Activated T-cell treated with anti-CD3 and anti-CD28 coated beads, Interleukin-2, amount 50 U/mL, for 48 hours (primary cell): ENCODE results near the gene SLC25A46.
"Not testable (repeated sequence)": the region's sequence is repeated elsewhere in the genome, so short reads cannot be mapped to it uniquely, and the experiment has no call there.

Experiments
- DNase-seq, 2 experiments: peaks; one replicate each; pipeline ENCODE4 v3.0.0-alpha.2; 2020

Gene SLC25A46

DNA sequence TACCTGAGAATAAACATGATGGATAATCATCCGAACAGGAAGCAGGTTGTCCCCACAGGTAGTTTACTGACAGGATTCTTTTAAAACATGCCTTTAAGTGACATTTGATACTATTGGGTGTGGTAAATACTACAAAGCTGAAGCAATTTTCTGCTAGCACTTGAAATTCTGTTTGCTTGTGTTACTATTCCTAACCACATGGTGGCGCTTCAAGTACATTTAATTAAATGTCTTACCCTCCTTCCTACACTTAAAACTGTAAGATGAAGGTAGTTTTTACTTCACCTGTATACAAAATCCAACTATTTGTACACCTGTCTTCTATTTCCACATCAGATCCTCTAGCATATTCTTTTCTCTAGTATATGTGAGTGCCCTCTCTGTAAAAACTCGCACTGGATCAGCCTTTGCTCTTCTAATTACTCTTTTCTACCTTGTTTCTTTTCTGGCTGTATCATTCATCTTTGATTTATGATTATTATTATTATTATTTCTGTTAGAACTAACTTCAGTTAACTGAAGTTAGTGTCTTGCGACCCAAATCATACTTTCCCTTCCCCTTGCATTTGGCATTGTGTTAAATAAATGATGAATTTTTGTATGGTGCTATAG lies 18.4 kb downstream of the SLC25A46 start:
- no peak for DNase-seq

DNA sequence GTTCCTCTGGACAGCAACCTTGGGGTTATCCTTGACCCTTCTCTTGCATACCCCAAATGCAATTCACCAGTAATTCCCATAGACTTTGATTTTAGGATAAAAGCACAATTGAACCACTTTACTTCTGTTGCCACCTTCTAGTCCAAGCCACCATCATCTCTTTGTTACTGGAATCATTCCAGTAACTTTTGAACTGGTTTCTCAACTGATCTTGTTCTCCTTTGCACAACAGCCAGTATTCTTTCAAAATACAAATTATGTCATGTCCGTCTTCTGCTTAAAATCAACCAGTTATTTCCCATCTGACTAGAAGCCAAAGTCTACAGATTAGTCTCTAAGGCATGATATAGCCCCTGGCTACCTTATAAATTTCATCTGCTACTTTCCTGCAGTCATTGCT lies 21.4 kb downstream of the SLC25A46 start:
- DNase-seq = no peak

DNA sequence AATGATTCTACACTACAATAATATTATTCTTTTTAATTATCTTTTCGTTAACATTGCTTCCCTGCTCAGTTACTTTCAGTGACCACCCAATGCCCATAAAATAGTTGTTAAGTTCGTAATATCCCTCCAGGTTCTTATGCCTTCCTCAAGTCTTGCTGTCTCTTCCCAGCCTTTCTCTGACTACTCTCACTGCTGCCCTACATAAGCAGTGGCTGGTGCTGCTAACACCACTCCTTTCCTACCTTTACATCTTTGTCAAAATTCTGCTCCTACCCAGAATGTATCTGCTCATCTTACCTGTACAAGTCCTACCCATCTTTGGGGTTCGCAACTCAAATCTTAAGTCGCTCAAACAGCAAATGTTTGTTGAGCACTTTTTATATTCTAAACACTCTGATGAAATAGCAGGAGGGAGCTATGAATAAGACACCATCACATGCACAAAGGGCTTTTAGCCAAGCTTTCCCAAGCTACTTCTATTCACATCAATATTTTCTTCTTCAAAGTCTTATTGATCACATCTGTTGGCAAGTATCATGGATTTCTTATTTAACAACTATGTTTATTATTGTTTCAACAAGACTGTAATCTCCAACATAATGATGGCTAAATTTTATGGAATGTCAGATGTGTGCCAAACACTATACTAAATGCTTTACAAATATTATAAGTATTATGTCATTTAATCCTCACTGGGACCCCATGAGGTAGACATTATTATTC lies 29.5 kb downstream of the SLC25A46 start:
- no peak for DNase-seq

DNA sequence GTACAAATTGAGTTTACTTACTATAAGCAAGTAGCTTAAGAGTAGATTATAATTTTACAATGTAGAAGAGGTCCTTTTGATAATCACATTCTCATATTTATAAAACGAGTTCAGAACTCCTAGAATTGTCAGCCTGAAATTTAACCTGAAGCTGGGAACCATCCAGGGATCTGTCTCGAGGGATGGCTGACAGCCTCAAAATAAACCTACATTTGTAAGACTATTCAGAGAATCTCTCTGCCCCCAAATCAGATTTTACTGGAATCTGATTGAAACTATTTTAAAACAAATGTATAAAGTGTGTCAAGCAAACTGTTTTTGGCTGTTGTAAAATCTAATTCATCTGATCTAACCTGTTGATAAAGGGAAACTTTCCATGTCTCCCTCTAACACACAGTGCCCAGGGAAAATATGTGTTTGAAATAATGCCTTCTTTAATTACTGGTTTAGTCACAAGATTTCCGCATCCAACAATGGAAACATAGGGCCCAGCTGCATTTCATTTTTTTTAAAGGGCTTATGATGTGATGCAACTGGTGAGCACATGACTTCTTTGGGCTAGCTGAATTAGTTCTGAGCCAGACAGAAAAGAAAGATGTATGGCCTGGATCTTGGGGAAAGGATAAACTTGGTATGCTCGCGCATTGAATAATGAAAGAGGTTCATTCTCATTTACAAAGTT lies 30.3 kb downstream of the SLC25A46 start:
- no peak for DNase-seq

DNA sequence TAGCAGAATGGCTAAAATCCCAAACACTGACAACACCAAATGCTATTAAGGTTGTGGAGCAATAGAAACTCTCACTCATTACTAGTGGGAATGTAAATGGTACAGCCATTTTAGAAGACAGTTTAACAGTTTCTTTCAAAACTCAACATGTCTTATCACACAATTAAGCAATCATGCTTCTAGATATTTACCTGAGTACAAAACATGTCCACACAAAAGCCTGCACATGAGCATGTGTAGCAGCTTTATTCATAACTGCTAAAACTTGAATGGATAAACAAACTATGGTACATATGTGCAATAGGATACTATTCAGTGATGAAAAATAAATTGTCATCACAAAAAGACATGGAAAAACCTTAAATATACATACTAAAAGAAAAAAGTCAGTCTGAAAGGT lies 31.5 kb downstream of the SLC25A46 start:
- no peak for DNase-seq

DNA sequence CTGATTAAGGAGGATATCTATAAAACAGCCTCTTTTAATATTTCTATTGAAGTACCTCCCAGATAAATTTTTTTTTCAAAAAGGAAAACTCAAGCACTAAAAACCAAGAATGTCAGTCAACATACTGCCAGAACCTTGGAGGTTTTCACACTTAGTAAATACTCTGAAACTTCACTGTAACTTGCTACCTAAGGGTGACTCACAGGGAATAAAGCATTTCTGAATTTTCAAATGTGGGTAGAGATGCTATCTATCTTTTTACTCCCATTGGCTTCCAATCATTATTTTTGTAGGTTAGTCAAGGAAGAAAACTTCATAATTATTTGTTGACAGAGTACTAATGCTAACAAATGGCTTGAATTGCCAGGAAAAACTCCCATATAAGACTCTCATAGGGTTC lies 46.1 kb downstream of the SLC25A46 start:
- no peak for DNase-seq

DNA sequence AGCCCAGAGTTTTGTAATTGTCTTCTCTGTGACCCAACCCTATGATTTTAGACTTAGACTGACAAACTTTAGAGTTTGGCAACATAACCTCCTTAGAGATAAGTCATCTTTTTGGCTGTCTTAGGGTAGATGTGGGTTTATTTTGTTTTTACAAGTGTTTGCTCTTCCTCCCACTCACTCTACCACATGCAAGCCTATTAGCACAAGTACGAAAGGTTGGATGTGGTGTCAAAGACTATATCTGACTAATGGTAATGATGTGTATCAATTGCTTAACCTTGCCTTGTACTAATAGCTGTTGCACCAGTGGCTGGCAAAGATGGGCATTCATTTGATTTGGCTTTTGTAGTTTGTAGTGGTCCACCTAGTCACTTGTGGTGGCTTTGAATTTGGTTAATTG lies 46.5 kb downstream of the SLC25A46 start:
- DNase-seq = no peak

DNA sequence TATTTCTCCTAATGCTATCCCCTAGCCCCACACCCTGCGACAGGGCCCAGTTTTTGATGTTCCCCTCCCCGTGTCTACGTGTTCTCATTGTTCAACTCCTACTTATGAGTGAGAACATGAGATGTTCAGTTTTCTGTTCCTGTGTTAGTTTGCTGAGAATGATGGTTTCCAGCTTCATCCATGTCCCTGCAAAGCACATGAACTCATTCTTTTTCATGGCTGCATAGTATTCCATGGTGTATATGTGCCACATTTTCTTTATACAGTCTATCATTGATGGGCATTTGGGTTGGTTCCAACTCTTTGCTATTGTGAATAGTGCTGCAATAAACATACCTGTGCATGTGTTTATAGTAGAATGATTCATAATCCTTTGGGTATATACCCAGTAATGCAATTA lies 49.2 kb downstream of the SLC25A46 start:
- not testable (repeated sequence) for DNase-seq

DNA sequence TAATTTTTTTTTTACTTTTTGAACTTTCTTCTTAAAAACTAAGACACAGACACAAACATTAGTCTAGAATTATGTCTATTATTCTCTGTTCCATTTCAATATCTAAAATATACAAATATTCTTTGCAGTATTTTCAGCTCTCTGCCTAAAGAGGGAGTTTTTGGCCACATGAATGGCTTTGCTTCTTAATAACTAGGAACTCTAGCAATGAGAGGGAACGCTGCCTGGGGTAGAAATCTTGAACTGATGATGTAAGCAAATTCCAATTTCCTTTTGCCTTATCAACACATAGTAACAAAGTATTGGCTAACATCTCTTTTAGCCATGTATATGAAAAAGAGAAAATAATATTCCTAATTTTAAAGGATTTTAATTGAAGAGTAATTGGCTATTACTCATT lies 51.9 kb downstream of the SLC25A46 start:
- DNase-seq = no peak

DNA sequence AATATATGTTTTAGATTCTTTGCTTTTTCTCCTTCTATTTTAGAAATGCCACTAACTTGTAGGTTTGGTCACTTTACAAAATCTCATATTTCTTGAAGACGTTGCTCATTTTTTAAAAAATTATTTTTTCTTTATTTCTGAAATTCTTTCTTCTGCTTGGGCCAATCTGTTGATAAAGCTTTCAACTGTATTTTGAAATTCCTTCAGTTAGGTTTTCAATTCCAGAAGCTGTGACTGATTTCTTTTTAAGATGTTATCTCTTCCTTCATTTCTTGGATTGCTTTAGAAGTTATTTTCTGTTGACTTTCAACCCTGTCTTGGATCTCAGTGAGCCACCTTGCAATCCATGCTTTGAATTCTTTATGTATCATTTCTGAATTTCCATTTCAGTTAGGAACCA lies 64.2 kb downstream of the SLC25A46 start:
- DNase-seq = no peak

DNA sequence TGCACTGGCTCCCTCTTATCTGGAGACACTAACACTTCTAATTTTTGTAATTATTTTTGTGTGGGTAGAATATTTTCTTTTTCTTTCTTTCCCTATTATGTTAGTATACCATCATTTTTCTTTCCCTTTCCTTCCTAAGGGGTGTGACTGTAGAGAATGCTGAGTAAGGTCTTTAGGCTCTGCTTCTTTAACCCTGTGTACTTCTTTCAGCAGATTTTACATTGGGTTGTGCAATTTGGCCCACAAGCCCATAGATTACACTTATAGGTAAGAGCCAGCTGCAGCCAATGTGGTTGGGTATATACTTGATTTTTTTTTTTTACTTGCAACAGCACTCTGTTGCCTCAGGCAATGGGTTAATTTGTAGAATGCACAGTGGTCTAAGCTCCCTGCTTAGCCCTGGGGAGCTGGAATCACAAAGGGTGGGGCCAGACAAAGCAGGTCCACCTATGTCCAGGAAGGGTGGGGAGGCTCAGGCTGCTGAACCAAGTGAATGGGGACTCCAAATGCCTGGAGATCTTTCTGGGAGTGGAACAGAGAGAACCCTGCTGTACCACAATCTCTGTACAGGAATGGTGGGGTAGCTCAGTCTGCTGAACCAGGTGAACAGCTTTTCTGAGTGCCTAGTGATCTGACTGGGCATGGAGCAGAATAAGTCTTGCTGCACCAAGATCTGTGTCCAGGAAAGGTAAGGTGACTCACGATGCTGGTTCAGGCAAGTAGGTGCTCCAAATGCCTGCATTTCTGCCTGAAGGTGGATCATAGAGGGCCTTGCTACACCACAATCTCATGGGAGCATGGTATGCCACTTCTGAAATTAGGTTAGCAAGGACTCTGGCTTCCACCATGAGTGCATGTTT lies 64.9 kb downstream of the SLC25A46 start:
- DNase-seq = no peak

DNA sequence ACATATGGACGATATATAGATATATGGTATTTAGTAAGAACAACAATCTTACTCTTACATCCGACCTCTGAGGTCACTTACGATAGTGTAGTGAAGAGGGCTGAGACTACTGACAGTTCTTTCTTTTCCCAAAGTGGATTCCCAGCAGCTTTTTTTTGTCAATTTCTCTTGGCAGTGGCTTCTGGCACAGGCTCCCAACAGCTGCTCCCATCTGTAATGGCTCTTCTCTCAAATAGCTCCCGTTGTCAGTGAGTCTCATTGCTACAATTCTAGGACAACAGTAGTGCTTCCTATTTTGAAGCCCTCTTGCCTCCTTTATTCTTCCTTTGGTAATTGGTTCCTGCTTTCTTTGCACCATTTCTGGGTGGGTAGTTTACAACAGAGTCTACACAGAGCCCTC lies 68.4 kb downstream of the SLC25A46 start:
- DNase-seq = no peak

DNA sequence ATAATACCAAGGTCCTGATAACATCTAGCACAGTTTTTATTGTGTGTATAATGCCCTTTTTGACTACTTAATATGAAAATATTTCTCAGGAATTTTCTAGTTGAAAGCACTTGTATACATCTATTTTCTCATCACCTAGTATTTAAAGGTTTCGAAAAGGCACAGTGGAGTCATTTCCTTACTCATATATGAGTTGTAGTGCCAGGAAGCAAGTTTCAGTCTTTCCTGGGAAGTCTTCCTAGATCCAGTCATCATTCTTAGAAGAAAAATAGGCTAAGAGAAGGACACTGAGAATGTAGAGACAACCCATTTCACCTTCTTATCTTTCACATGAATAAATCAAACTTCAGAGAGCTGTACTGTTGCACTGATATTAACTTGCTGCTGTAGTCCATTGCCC lies 70.2 kb downstream of the SLC25A46 start:
- no peak for DNase-seq
